ENCODE measurements around the gene LITAF. TPM values are rescaled to one million over a fixed set of nuclear protein-coding genes. Genes with fewer than 3 reads are reported as not detected.

The LITAF gene
- total and polyA plus RNA-seq, 4 donors = 5.2 to 65.2 (median 36.0) TPM

DNA sequence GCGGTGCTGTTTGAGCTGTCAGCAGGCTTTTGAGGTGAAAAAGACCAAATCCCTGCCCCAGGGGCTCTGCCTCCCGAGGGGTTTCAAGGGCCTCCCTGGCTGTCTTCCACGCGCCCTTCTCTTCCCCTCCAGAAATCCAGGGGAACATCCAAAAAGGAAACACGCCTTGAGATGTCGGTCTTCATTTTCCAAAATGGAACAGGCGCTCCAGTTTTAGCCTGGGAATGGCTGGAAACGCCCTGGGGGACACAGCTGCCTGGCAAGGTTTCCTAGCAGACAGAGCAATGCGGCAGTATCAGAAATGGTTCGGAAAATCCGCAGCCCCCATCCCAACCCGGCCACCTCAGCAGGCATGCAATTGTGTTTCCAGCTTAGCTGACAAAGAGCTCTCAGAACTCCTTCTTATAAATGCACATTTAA lies 16.6 kb upstream of the LITAF start:
- Histone ChIP-seq H3K27me3 (ENCODE audit: control insufficient read depth in 4 of 4, insufficient read depth in 4 of 4, low read length in 3 of 4) (no peaks in the 10 kb centered on the region), H3K9me3 (ENCODE audit: control insufficient read depth in 4 of 4, low read length in 3 of 4) (no peaks in the 10 kb centered on the region), H3K4me1 (ENCODE audit: control insufficient read depth in 4 of 4, insufficient read depth in 4 of 4, low read length in 3 of 4) (no peaks in the 10 kb centered on the region), H3K4me3 (ENCODE audit: low read depth in 1 of 3, low read length in 3 of 3) (no peak overlapping the region), H3K36me3 (ENCODE audit: control insufficient read depth in 4 of 4, insufficient read depth in 3 of 4, low read depth in 1 of 4, low read length in 3 of 4) (no peaks in the 10 kb centered on the region), H3K27ac (ENCODE audit: low read depth in 1 of 2, low read length in 2 of 2) (no peak overlapping the region), H3K9ac (ENCODE audit: low read depth in 1 of 2, low read length in 2 of 2) (no peak overlapping the region)
- 64% methylated on average over 12 of the region's 12 CpGs for WGBS
- DNase-seq (ENCODE audit: low spot score) = no peak
- TF ChIP-seq MAX (IDR thresholded peaks at IDR 0.05) (no peak), ZBTB33 (IDR thresholded peaks at IDR 0.05) (no peak), TAF1 (conservative IDR thresholded peaks at IDR 0.05) (no peak), RAD21 (IDR thresholded peaks at IDR 0.05) (no peak), SP1 (IDR thresholded peaks at IDR 0.05) (no peak), FOXA2 (IDR thresholded peaks at IDR 0.05) (no peak), NR2F2 (IDR thresholded peaks at IDR 0.05) (no peak), YY1 (IDR thresholded peaks at IDR 0.05) (no peak), GABPA (IDR thresholded peaks at IDR 0.05 in 1 of 2, conservative IDR thresholded peaks at IDR 0.05 in 1 of 2) (no peak), HNF4G (IDR thresholded peaks at IDR 0.05) (no peak), HNF4A (conservative IDR thresholded peaks at IDR 0.05) (no peak), EGR1 (IDR thresholded peaks at IDR 0.05; ENCODE audit: low read depth in 2 of 2) (no peak), JUND (IDR thresholded peaks at IDR 0.05) (no peak), RXRA (IDR thresholded peaks at IDR 0.05) (no peak), FOXA1 (IDR thresholded peaks at IDR 0.05) (no peak)
- TF ChIP-seq, protein P1, sequence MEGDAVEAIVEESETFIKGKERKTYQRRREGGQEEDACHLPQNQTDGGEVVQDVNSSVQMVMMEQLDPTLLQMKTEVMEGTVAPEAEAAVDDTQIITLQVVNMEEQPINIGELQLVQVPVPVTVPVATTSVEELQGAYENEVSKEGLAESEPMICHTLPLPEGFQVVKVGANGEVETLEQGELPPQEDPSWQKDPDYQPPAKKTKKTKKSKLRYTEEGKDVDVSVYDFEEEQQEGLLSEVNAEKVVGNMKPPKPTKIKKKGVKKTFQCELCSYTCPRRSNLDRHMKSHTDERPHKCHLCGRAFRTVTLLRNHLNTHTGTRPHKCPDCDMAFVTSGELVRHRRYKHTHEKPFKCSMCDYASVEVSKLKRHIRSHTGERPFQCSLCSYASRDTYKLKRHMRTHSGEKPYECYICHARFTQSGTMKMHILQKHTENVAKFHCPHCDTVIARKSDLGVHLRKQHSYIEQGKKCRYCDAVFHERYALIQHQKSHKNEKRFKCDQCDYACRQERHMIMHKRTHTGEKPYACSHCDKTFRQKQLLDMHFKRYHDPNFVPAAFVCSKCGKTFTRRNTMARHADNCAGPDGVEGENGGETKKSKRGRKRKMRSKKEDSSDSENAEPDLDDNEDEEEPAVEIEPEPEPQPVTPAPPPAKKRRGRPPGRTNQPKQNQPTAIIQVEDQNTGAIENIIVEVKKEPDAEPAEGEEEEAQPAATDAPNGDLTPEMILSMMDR (IDR thresholded peaks at IDR 0.05; ENCODE audit: low read depth, low read length, missing input control) = no peak
- TF ChIP-seq, protein P2, sequence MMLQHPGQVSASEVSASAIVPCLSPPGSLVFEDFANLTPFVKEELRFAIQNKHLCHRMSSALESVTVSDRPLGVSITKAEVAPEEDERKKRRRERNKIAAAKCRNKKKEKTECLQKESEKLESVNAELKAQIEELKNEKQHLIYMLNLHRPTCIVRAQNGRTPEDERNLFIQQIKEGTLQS (IDR thresholded peaks at IDR 0.05) = no peak
- TF ChIP-seq, protein P3, sequence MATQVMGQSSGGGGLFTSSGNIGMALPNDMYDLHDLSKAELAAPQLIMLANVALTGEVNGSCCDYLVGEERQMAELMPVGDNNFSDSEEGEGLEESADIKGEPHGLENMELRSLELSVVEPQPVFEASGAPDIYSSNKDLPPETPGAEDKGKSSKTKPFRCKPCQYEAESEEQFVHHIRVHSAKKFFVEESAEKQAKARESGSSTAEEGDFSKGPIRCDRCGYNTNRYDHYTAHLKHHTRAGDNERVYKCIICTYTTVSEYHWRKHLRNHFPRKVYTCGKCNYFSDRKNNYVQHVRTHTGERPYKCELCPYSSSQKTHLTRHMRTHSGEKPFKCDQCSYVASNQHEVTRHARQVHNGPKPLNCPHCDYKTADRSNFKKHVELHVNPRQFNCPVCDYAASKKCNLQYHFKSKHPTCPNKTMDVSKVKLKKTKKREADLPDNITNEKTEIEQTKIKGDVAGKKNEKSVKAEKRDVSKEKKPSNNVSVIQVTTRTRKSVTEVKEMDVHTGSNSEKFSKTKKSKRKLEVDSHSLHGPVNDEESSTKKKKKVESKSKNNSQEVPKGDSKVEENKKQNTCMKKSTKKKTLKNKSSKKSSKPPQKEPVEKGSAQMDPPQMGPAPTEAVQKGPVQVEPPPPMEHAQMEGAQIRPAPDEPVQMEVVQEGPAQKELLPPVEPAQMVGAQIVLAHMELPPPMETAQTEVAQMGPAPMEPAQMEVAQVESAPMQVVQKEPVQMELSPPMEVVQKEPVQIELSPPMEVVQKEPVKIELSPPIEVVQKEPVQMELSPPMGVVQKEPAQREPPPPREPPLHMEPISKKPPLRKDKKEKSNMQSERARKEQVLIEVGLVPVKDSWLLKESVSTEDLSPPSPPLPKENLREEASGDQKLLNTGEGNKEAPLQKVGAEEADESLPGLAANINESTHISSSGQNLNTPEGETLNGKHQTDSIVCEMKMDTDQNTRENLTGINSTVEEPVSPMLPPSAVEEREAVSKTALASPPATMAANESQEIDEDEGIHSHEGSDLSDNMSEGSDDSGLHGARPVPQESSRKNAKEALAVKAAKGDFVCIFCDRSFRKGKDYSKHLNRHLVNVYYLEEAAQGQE (IDR thresholded peaks at IDR 0.05) = no peak
